Activated CD8-positive, alpha-beta T cell treated with anti-CD3 and anti-CD28 coated beads for 36 hours (primary cell): ENCODE data around the gene ZNF230. TPM values are rescaled to one million over a fixed set of nuclear protein-coding genes. Genes with fewer than 3 reads are reported as not detected.

Experiments used
- ATAC-seq: fragments of 200-7000 bp; cut with Tn5 transposase; one replicate; pipeline ENCODE4 v1.10.0; 2021; ENCODE audit warnings: mild to moderate bottlenecking, moderate library complexity
- CTCF ChIA-PET: fragments of 350-600 bp; sonication (Branson Sonifier 250); formaldehyde crosslinking; loops from one replicate; lab custom pipeline; 2021; ENCODE audit warnings: antibody characterized with exemption; lab: Charles Lee
- POLR2A ChIA-PET: fragments of 350-600 bp; sonication (Branson Sonifier 250); formaldehyde crosslinking; loops from one replicate; lab custom pipeline; 2021; ENCODE audit warnings: antibody characterized with exemption; lab: Charles Lee
- DNase-seq: peaks from one replicate; pipeline ENCODE4 v3.0.0-alpha.2; 2020
- H3K27ac Mint-ChIP-seq: one replicate; pipeline ENCODE4 v1.8.0; 2021; ENCODE audit warnings: mild to moderate bottlenecking, mixed read lengths
- H3K27me3 Mint-ChIP-seq: one replicate; pipeline ENCODE4 v1.8.0; 2021; ENCODE audit warnings: mixed read lengths
- H3K36me3 Mint-ChIP-seq: one replicate; pipeline ENCODE4 v1.8.0; 2021; ENCODE audit warnings: low read depth, mixed read lengths
- H3K4me1 Mint-ChIP-seq: one replicate; pipeline ENCODE4 v1.8.0; 2021; ENCODE audit warnings: low read depth, mixed read lengths
- H3K4me3 Mint-ChIP-seq: one replicate; pipeline ENCODE4 v1.8.0; 2021; ENCODE audit warnings: mild to moderate bottlenecking, moderate library complexity, mixed read lengths
- H3K9me3 Mint-ChIP-seq: one replicate; pipeline ENCODE4 v1.8.0; 2021; ENCODE audit warnings: mixed read lengths
- CTCF ChIP-seq: fragments of 200-600 bp; IDR thresholded peaks from one replicate; pipeline ENCODE4 v1.8.0; 2022; ENCODE audit warnings: antibody characterized with exemption, mild to moderate bottlenecking
- intact Hi-C: fragments of 100-400 bp; cut with micrococcal nuclease; formaldehyde crosslinking; loops from one replicate; pipeline ENCODE4 v1.10.0; 2022
- total RNA-seq, 2 experiments: library from RNA; stranded (reverse); gene quantifications; one replicate each; pipeline ENCODE4 v1.2.3, GENCODE V29; 2021

Gene ZNF230
- 1 to 10 TPM; 3.4 to 5.6 TPM for total RNA-seq

GRCh38 chr19:44002566-44003460 lies at the start of gene ZNF230:
ZNF230 (plus strand) TSS chr19:44002957; CDS start chr19:44007079, 4,122 bp downstream.
- ChIA-PET CTCF (interaction anchor here (1.1 kb wide), 1 partner anchor 70 kb away, joined by 3 read pairs; no protein-coding TSS in a partner anchor), POLR2A (interaction anchor here (0.6 kb wide), 2 partner anchors 8 to 726 kb away, joined by 3 read pairs; no protein-coding TSS in a partner anchor)
- H3K4me1 Mint-ChIP-seq = peaks cover 14% of the 10 kb centered on the region
- peak; percentile 92 for DNase-seq
- peak within 1 kb of the TSS; percentile 98 for H3K27ac Mint-ChIP-seq
- H3K36me3 Mint-ChIP-seq = peaks cover 35% of the 10 kb centered on the region
- H3K9me3 Mint-ChIP-seq = peaks cover 40% of the 10 kb centered on the region
- H3K27me3 Mint-ChIP-seq = no peaks in the 10 kb centered on the region
- peak within 1 kb of the TSS; percentile 96 for H3K4me3 Mint-ChIP-seq
- no peak for TF ChIP-seq CTCF
- intact Hi-C loops = loop anchor here (10.0 kb wide), 1 partner anchor 68 kb away; the partner anchor contains the start of gene ZNF45
- ATAC-seq = peak; percentile 96

GRCh38 chr19:43956827-43957226 lies 45.9 kb upstream of the ZNF230 start:
- H3K4me3 Mint-ChIP-seq = no peak overlapping the region
- no peak for DNase-seq

GRCh38 chr19:43957891-43958290 lies 44.9 kb upstream of the ZNF230 start:
- no peaks in the 10 kb centered on the region for H3K27me3 Mint-ChIP-seq
- ChIA-PET POLR2A (interaction anchor here (0.6 kb wide), 1 partner anchor 241 kb away, joined by 3 read pairs; no protein-coding TSS in a partner anchor), CTCF (no interaction called here)
- H3K4me3 Mint-ChIP-seq = no peak overlapping the region
- TF ChIP-seq CTCF = no peak
- intact Hi-C loops = no loop called here
- H3K9me3 Mint-ChIP-seq = peaks cover 18% of the 10 kb centered on the region
- ATAC-seq = no peak
- peaks cover 15% of the 10 kb centered on the region for H3K36me3 Mint-ChIP-seq
- no peaks in the 10 kb centered on the region for H3K4me1 Mint-ChIP-seq
- no peak for DNase-seq
- H3K27ac Mint-ChIP-seq = no peak overlapping the region

More at GRCh38 chr19:43956827-43957226, 45.9 kb upstream of the ZNF230 start:
- Mint-ChIP-seq H3K27ac (no peak overlapping the region), H3K9me3 (peaks cover 15% of the 10 kb centered on the region), H3K36me3 (peaks cover 13% of the 10 kb centered on the region), H3K4me1 (peaks cover 1% of the 10 kb centered on the region), H3K27me3 (no peaks in the 10 kb centered on the region)
- ChIA-PET POLR2A (no interaction called here), CTCF (no interaction called here)
- intact Hi-C loops = no loop called here
- TF ChIP-seq CTCF = no peak
- ATAC-seq = no peak

GRCh38 chr19:43960411-43960810 lies 42.3 kb upstream of the ZNF230 start:
- peaks cover 30% of the 10 kb centered on the region for H3K9me3 Mint-ChIP-seq
- H3K36me3 Mint-ChIP-seq = peaks cover 36% of the 10 kb centered on the region
- no peak overlapping the region for H3K4me3 Mint-ChIP-seq
- ChIA-PET POLR2A (no interaction called here), CTCF (no interaction called here)
- intact Hi-C loops = no loop called here
- DNase-seq (no peak), ATAC-seq (no peak)
- no peak for TF ChIP-seq CTCF
- no peaks in the 10 kb centered on the region for H3K4me1 Mint-ChIP-seq
- no peak overlapping the region for H3K27ac Mint-ChIP-seq
- no peaks in the 10 kb centered on the region for H3K27me3 Mint-ChIP-seq
